PFSK-1 (cell line): ENCODE results near the gene MATCAP1.

Source experiments
- FOXP2 ChIP-seq: optimal IDR thresholded peaks from 2 replicates; pipeline ENCODE3; 2011; ENCODE audit warnings: borderline replicate concordance, control low read depth, inconsistent platforms; ENCODE audit not compliant: insufficient read depth; ENCODE audit errors: extremely low read length, extremely low read depth
- POLR2AphosphoS5 ChIP-seq: IDR thresholded peaks from 2 replicates; pipeline ENCODE4 v1.6.1; 2012; ENCODE audit warnings: low read depth, mild to moderate bottlenecking, control low read depth, low read length, moderate library complexity
- SIN3A ChIP-seq: IDR thresholded peaks from 2 replicates; pipeline ENCODE4 v1.6.1; 2012; ENCODE audit warnings: mild to moderate bottlenecking, low read length, moderate library complexity, borderline replicate concordance; ENCODE audit not compliant: insufficient read depth
- TAF1 ChIP-seq: IDR thresholded peaks from 2 replicates; pipeline ENCODE4 v1.6.1; 2012; ENCODE audit warnings: low read length, control low read depth, borderline replicate concordance; ENCODE audit not compliant: insufficient read depth
- TF ChIP-seq, protein P1 (sequence below), 2 experiments: IDR thresholded peaks; 2 replicates each; pipeline versions ENCODE4 v1.6.1 to v1.8.0; 2011 to 2012; ENCODE audit warnings: low read depth in 2 of 2, low read length in 2 of 2, control low read depth in 1 of 2, inconsistent platforms in 1 of 2, mild to moderate bottlenecking in 1 of 2, moderate library complexity in 1 of 2; ENCODE audit not compliant: insufficient read depth in 1 of 2

Gene MATCAP1

DNA sequence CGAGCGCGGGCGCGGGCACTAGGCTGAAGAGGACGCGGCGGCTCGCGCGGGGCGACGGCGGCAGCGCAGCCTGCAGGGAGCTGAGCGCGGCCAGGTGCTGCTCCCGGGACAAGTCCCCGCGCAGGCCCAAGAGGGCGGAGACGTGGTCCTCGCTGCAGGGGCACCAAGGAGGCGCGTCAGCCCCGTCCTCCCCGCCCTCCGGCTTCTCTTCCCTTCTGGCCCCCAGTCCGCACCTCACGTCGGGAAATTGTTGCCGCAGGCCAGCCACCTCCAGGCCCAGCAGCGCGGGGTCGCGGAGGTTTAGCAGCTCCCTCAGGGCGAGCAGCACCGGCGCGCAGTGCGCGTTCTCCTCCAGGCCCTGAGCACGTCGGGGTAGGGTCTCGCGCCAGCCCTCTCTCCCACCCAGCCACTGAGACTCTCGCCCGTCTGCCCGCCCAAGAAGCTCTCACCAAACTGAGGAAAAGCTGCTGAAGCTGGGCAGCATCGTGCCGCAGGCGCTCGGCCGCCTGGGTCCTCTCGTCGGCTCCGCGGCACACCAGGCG lies 761 bp upstream of the MATCAP1 start:
- TF ChIP-seq, protein P1, sequence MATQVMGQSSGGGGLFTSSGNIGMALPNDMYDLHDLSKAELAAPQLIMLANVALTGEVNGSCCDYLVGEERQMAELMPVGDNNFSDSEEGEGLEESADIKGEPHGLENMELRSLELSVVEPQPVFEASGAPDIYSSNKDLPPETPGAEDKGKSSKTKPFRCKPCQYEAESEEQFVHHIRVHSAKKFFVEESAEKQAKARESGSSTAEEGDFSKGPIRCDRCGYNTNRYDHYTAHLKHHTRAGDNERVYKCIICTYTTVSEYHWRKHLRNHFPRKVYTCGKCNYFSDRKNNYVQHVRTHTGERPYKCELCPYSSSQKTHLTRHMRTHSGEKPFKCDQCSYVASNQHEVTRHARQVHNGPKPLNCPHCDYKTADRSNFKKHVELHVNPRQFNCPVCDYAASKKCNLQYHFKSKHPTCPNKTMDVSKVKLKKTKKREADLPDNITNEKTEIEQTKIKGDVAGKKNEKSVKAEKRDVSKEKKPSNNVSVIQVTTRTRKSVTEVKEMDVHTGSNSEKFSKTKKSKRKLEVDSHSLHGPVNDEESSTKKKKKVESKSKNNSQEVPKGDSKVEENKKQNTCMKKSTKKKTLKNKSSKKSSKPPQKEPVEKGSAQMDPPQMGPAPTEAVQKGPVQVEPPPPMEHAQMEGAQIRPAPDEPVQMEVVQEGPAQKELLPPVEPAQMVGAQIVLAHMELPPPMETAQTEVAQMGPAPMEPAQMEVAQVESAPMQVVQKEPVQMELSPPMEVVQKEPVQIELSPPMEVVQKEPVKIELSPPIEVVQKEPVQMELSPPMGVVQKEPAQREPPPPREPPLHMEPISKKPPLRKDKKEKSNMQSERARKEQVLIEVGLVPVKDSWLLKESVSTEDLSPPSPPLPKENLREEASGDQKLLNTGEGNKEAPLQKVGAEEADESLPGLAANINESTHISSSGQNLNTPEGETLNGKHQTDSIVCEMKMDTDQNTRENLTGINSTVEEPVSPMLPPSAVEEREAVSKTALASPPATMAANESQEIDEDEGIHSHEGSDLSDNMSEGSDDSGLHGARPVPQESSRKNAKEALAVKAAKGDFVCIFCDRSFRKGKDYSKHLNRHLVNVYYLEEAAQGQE (IDR thresholded peaks at IDR 0.05; ENCODE audit: insufficient read depth in 1 of 2, low read depth in 2 of 2, low read length in 2 of 2) = no peak
- TF ChIP-seq SIN3A = no peak
- TF ChIP-seq POLR2AphosphoS5 = no peak
- TF ChIP-seq FOXP2 = no peak
- no peak for TF ChIP-seq TAF1

DNA sequence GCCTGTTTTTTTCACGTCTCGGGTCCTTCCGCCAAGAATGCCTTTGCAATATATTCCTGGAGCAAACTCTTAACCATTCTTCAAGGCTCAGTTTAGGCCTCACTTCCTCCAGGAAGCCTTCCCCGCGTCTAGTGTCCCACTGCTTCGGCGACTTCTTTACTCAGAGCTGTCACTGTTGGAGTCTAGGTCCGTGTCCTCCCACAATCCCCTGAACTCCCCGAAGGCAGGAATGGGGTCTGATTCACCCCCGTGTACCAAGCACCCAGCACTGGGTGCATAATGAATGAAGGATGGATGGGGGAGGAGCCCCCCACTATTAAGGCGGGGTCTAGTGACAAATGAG lies 508 bp downstream of the MATCAP1 start:
- peak; percentile 16; the same call in 1 of the 2 replicates for TF ChIP-seq POLR2AphosphoS5
- TF ChIP-seq FOXP2 = no peak

- TF ChIP-seq POLR2AphosphoS5 (no peak), FOXP2 (no peak), TAF1 (no peak), SIN3A (no peak)
- TF ChIP-seq, protein P1 (IDR thresholded peaks at IDR 0.05; ENCODE audit: insufficient read depth in 1 of 2, low read depth in 2 of 2, low read length in 2 of 2) = no peak
Measured at GRCh38 chr16:67182288-67182687, 1.5 kb downstream of the MATCAP1 start.

GRCh38 chr16:67181346-67181745 lies 2.4 kb downstream of the MATCAP1 start:
- TF ChIP-seq FOXP2 = no peak
- TF ChIP-seq, protein P1 (IDR thresholded peaks at IDR 0.05; ENCODE audit: insufficient read depth in 1 of 2, low read depth in 2 of 2, low read length in 2 of 2) = no peak
- TF ChIP-seq SIN3A = no peak
- no peak for TF ChIP-seq TAF1
- no peak for TF ChIP-seq POLR2AphosphoS5

GRCh38 chr16:67180166-67180565 lies 3.6 kb downstream of the MATCAP1 start:
- no peak for TF ChIP-seq TAF1
- TF ChIP-seq FOXP2 = no peak
- TF ChIP-seq SIN3A = no peak
- TF ChIP-seq, protein P1 (IDR thresholded peaks at IDR 0.05; ENCODE audit: insufficient read depth in 1 of 2, low read depth in 2 of 2, low read length in 2 of 2) = no peak
- TF ChIP-seq POLR2AphosphoS5 = no peak
